Psoas muscle (tissue), 8 donors: Measurements from ENCODE around the gene DNAH10. TPM values are rescaled to one million over a fixed set of nuclear protein-coding genes. Genes with fewer than 3 reads are reported as not detected.
"Not testable (repeated sequence)": the region's sequence is repeated elsewhere in the genome, so short reads cannot be mapped to it uniquely, and the experiment has no call there.

Experiments
- ATAC-seq, 4 donors: fragments of 200-7000 bp; cut with Tn5 transposase; one replicate each; pipeline ENCODE4 v1.9.1; 2020; ENCODE audit warnings: moderate library complexity in 3 of 4, mild to moderate bottlenecking in 2 of 4
- DNase-seq, 2 donors: peaks; one replicate each; pipeline ENCODE4 v3.0.0-alpha.2; 2020
- H3K27ac ChIP-seq: fragments of 200-600 bp; one replicate; pipeline ENCODE4 v1.8.0; 2022
- H3K27me3 ChIP-seq, 3 donors: fragments of 200-600 bp in 1 of 3; one replicate each; pipeline versions ENCODE4 v1.6.1 to v1.8.0; 2013 to 2022; ENCODE audit warnings: low read length in 2 of 3, mild to moderate bottlenecking in 2 of 3, moderate library complexity in 1 of 3; ENCODE audit not compliant: insufficient read depth in 3 of 3
- H3K36me3 ChIP-seq, 2 donors: fragments of 200-600 bp in 1 of 2; one replicate each; pipeline versions ENCODE4 v1.6.1 to v1.8.0; 2013 to 2022; ENCODE audit warnings: low read depth in 1 of 2, mild to moderate bottlenecking in 1 of 2, moderate library complexity in 1 of 2; ENCODE audit not compliant: insufficient read depth in 1 of 2
- H3K4me1 ChIP-seq: fragments of 200-600 bp; one replicate; pipeline ENCODE4 v1.8.0; 2022
- H3K4me3 ChIP-seq: fragments of 200-600 bp; one replicate; pipeline ENCODE4 v1.8.0; 2022; ENCODE audit warnings: mild to moderate bottlenecking
- H3K9me3 ChIP-seq: fragments of 200-600 bp; one replicate; pipeline ENCODE4 v1.8.0; 2022
- WGBS, 3 donors: extraction: QIAGEN DNeasy Blood & Tissue Kit; methylation state at CpG; one replicate each; pipeline versions ENCODE4 v1.1.6 to v1.1.7; 2013; 5-methylcytosine and 5-hydroxymethylcytosine counted together
- intact Hi-C, 2 donors: fragments of 100-400 bp; cut with DNase I; formaldehyde crosslinking; loops; one replicate each; pipeline versions ENCODE4 v1.11.0 to v1.14.2; 2022
- polyA plus RNA-seq, 3 donors: library from polyadenylated mRNA; stranded (reverse); fragments of 200-250 nt; gene quantifications; one replicate each; pipeline ENCODE4 v1.2.3, GENCODE V29; 2013
- total RNA-seq, 4 donors: library from RNA; stranded (reverse); fragmentation: NEBNext Ultra II Directional in 2 of 4; extraction: Animal tissue kit (Norgen Biotek cat#: 25700) in 2 of 4; gene quantifications; one replicate each; pipeline versions ENCODE4 v1.2.1 to v1.2.4, GENCODE V29; 2021 to 2023
- TF ChIP-seq, protein P1 (sequence below): fragments of 200-600 bp; IDR thresholded peaks from one replicate; pipeline ENCODE4 v1.8.0; 2022; ENCODE audit warnings: antibody characterized with exemption
- donor health status: healthy with polysubstance abuse.
- donor health status: DM: no; HTN: no; CAD: no; lungs with moderate emphysema.
- donor health status: Bipolar disorder and iron deficiency.
- donor health status: healthy.
- donor health status: DM: yes; HTN: yes; CAD: no.
- donor health status: DM: no; HTN: no; CAD: no.
- donor health status: DM: no; HTN: no; CAD: no.
- donor health status: DM: yes; HTN: yes; CAD: no.

DNAH10 gene
- total and polyA plus RNA-seq, 7 donors, result 0.01 to 0.84 (median 0.24) TPM; not detected in 1

DNA sequence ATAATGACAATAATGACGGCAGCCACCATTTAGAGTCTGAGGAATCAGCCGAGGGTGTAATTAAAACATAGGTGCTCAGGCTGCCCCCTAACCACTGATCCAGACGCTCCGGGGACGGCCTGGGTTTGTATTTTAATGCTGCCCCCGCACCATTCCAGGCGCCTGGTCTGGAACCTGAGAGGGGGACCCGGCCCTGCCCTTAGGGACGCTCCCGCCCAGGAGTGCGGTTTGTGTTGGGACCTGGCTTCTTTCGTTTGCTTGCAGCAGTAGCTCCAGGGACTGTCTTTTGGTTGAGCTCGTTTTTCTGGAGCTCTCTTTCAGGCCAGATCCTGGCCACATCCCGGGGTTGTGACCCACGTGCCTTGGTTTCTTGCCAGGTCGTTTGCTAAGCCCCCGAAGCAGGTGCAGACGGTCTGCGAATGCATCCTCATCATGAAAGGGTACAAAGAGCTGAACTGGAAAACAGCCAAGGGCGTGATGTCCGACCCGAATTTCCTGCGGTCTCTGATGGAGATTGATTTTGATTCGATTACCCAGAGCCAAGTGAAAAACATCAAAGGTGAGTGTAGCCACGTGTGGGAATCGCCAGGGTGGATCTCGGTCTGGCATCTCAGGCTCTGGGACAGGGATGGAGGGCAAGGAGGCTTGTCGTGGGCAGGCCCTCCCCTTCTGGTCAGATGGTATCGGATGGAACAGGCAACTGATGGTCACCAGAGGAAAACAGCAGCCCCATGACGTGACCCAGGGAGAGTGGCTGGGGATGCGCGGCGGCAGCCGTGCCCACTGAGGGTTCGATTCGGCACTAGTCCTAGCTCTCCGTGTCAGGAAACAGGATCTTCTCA lies 147.0 kb downstream of the DNAH10 start:
- 30 to 35% (median 33%) methylated on average over 37 of the region's 37 CpGs for WGBS, 3 donors
- no peak overlapping the region for H3K27ac ChIP-seq
- H3K36me3 ChIP-seq, result no peaks in the 10 kb centered on the region
- H3K9me3 ChIP-seq, result no peaks in the 10 kb centered on the region
- H3K27me3 ChIP-seq, result no peaks in the 10 kb centered on the region
- H3K4me1 ChIP-seq, result no peaks in the 10 kb centered on the region
- TF ChIP-seq, protein P1, sequence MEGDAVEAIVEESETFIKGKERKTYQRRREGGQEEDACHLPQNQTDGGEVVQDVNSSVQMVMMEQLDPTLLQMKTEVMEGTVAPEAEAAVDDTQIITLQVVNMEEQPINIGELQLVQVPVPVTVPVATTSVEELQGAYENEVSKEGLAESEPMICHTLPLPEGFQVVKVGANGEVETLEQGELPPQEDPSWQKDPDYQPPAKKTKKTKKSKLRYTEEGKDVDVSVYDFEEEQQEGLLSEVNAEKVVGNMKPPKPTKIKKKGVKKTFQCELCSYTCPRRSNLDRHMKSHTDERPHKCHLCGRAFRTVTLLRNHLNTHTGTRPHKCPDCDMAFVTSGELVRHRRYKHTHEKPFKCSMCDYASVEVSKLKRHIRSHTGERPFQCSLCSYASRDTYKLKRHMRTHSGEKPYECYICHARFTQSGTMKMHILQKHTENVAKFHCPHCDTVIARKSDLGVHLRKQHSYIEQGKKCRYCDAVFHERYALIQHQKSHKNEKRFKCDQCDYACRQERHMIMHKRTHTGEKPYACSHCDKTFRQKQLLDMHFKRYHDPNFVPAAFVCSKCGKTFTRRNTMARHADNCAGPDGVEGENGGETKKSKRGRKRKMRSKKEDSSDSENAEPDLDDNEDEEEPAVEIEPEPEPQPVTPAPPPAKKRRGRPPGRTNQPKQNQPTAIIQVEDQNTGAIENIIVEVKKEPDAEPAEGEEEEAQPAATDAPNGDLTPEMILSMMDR, result no peak
- ATAC-seq (no peak), DNase-seq (peak in 1 of 2 donors; percentile 24)
- no peak overlapping the region for H3K4me3 ChIP-seq
- intact Hi-C loops, result loop anchor here in 1 of 2 donors (5.0 kb wide), 1 partner anchor 118 kb away; no protein-coding TSS in a partner anchor

DNA sequence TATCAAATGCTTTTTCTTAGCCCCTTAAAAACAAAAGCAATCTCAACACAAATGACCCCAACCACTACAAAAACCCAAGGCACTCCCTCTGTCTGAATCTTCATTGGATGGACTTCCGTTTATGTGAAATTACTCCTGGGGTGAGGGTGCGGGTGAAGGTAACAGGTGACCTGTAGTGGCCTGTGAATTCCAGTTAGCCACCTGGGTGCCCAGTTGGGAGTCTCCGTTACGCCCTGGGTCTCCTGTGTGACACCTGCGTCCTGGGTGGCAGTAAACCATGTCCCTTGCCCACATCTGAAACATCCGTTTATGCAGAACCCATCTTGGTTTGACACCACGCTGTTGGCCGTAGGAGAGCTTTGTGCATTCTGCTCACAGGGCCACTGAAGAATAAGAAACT lies 148.0 kb downstream of the DNAH10 start:
- no peaks in the 10 kb centered on the region for H3K4me1 ChIP-seq
- TF ChIP-seq, protein P1, result no peak
- peaks cover 0 to 5% (median 0%) of the 10 kb centered on the region in 3 donors for H3K27me3 ChIP-seq
- H3K4me3 ChIP-seq, result no peak overlapping the region
- 90 to 93% (median 92%) methylated on average over 8 of the region's 8 CpGs for WGBS, 3 donors
- DNase-seq (peak in 1 of 2 donors; percentile 32), ATAC-seq (no peak)
- no peak overlapping the region for H3K27ac ChIP-seq
- intact Hi-C loops, result no loop called here
- no peaks in the 10 kb centered on the region for H3K9me3 ChIP-seq
- no peaks in the 10 kb centered on the region for H3K36me3 ChIP-seq

DNA sequence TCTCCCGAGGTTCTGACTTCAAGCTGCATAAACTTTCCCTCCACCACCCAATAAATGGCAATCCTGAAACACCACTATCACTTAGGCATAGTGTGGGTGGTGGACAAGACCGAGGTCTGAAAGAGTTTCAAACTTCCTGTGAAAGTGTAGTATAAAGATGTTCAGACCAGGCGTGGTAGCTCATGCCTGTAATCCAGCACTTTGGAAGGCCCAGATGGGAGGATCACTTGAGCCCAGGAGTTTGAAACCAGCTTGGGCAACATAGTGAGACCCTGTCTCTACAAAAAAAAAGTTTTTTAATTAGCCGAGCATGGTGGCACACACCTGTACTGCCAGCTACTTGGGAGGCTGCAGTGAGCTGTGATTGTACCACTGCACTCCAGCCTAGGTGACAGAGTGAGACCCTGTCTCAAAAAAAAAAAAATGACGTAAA lies 148.7 kb downstream of the DNAH10 start:
- H3K9me3 ChIP-seq, result no peaks in the 10 kb centered on the region
- no peaks in the 10 kb centered on the region for H3K36me3 ChIP-seq
- H3K4me3 ChIP-seq, result no peak overlapping the region
- DNase-seq (peak in 1 of 2 donors; percentile 12), ATAC-seq (no peak)
- intact Hi-C loops, result no loop called here
- TF ChIP-seq, protein P1, result no peak
- no peak overlapping the region for H3K27ac ChIP-seq
- H3K27me3 ChIP-seq, result peaks cover 0 to 5% (median 0%) of the 10 kb centered on the region in 3 donors
- WGBS, 3 donors, result 59 to 67% (median 64%) methylated on average over 5 of the region's 5 CpGs
- H3K4me1 ChIP-seq, result no peaks in the 10 kb centered on the region

DNA sequence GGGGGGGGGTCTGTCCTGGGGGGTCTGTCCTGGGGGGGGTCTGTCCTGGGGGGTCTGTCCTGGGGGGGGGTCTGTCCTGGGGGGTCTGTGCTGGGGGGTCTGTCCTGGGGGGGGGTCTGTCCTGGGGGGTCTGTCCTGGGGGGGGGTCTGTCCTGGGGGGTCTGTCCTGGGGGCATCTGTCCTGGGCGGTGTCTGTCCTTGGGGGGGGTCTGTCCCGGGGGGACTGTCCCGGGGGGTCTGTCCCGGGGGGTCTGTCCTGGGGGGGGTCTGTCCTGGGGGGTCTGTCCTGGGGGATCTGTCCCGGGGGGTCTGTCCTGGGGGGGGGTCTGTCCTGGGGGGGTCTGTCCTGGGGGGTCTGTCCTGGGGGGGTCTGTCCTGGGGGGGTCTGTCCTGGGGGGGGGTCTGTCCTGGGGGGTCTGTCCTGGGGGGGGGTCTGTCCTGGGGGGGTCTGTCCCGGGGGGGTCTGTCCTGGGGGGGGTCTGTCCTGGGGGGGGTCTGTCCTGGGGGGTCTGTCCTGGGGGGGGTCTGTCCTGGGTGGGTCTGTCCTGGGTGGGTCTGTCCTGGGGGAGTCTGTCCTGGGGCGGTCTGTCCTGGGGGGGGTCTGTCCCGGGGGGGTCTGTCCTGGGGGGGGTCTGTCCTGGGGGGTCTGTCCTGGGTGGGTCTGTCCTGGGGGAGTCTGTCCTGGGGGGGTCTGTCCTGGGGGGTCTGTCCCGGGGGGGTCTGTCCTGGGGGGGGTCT lies 149.7 kb downstream of the DNAH10 start:
- WGBS, 3 donors, result 70 to 88% methylated on average over 4 to 8 of the region's 9 CpGs; no CpG with 5 or more reads in 1 of the 3 donors
- peak in 1 of 2 donors; percentile 4 for DNase-seq
- H3K36me3 ChIP-seq, H3K27ac ChIP-seq, H3K4me1 ChIP-seq, H3K27me3 ChIP-seq, H3K9me3 ChIP-seq, H3K4me3 ChIP-seq, ATAC-seq, intact Hi-C loops: not testable (repeated sequence)
